Measurements from ENCODE around the gene NAA16. TPM values are rescaled to one million over a fixed set of nuclear protein-coding genes. Genes with fewer than 3 reads are reported as not detected.
A peak's percentile ranks its signal among the peaks of the same experiment; 100 is the strongest.

NAA16 gene
- total RNA-seq, 2 donors from 2014 or later = 28.3 to 36.3 TPM

DNA sequence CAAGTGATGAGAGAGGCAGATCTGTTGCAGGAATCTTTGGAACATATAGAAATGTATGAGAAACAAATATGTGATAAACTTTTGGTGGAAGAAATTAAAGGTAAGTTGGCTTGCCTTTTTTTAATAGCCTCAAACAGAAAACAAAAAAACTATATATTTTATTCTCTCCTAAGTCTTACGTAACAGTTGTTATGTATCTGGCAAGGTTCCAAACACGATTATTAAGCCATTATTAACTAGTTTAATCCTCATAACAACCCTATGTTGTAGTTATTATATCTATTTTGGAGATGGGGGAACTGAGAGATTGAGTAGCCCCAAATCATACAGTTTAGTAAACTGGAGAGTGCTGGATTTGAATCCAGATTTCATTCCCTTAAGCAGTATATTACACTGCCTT lies 14.7 kb downstream of the NAA16 start:
- ATAC-seq (ENCODE audit: insufficient number of reproducible peaks, low FRiP score, low read depth) (no peak), DNase-seq (ENCODE audit: low spot score) (no peak)
- Histone ChIP-seq H3K27me3 (replicated peaks; ENCODE audit: insufficient read depth) (no peaks in the 10 kb centered on the region), H3K9me3 (no peaks in the 10 kb centered on the region), H3K4me1 (ENCODE audit: control insufficient read depth in 1 of 2, low read depth in 2 of 2) (no peaks in the 10 kb centered on the region), H3K36me3 (peaks cover 5% of the 10 kb centered on the region), H3K4me3 (no peak overlapping the region), H3K27ac (no peak overlapping the region)
- TF ChIP-seq, protein P1, sequence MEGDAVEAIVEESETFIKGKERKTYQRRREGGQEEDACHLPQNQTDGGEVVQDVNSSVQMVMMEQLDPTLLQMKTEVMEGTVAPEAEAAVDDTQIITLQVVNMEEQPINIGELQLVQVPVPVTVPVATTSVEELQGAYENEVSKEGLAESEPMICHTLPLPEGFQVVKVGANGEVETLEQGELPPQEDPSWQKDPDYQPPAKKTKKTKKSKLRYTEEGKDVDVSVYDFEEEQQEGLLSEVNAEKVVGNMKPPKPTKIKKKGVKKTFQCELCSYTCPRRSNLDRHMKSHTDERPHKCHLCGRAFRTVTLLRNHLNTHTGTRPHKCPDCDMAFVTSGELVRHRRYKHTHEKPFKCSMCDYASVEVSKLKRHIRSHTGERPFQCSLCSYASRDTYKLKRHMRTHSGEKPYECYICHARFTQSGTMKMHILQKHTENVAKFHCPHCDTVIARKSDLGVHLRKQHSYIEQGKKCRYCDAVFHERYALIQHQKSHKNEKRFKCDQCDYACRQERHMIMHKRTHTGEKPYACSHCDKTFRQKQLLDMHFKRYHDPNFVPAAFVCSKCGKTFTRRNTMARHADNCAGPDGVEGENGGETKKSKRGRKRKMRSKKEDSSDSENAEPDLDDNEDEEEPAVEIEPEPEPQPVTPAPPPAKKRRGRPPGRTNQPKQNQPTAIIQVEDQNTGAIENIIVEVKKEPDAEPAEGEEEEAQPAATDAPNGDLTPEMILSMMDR (IDR thresholded peaks at IDR 0.05) = no peak

DNA sequence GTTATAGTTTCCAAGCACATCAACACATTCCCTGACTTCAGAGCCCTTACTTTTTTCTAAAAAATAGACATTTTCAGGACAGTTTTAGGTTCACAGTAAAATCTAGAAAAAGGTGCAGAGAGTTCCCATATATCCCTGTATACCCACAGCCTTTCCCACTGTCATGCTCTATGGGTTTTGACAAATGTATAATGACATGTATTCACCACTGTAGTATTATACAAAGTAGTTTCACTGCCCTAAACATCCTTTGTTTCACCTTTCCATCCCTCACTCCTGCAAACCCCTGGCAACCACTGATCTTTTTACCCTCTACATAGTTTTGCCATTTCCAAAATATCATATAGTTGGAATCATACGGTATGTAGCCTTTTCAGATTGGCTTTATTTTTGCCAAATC lies 15.6 kb downstream of the NAA16 start:
- no peak overlapping the region for H3K27ac ChIP-seq
- ATAC-seq (ENCODE audit: insufficient number of reproducible peaks, low FRiP score, low read depth) (no peak), DNase-seq (ENCODE audit: low spot score) (no peak)
- peaks cover 5% of the 10 kb centered on the region for H3K36me3 ChIP-seq
- TF ChIP-seq, protein P1 (IDR thresholded peaks at IDR 0.05) = no peak
- H3K4me1 ChIP-seq (ENCODE audit: control insufficient read depth in 1 of 2, low read depth in 2 of 2) = no peaks in the 10 kb centered on the region
- no peaks in the 10 kb centered on the region for H3K9me3 ChIP-seq
- H3K4me3 ChIP-seq = no peak overlapping the region
- H3K27me3 ChIP-seq (replicated peaks; ENCODE audit: insufficient read depth) = no peaks in the 10 kb centered on the region

DNA sequence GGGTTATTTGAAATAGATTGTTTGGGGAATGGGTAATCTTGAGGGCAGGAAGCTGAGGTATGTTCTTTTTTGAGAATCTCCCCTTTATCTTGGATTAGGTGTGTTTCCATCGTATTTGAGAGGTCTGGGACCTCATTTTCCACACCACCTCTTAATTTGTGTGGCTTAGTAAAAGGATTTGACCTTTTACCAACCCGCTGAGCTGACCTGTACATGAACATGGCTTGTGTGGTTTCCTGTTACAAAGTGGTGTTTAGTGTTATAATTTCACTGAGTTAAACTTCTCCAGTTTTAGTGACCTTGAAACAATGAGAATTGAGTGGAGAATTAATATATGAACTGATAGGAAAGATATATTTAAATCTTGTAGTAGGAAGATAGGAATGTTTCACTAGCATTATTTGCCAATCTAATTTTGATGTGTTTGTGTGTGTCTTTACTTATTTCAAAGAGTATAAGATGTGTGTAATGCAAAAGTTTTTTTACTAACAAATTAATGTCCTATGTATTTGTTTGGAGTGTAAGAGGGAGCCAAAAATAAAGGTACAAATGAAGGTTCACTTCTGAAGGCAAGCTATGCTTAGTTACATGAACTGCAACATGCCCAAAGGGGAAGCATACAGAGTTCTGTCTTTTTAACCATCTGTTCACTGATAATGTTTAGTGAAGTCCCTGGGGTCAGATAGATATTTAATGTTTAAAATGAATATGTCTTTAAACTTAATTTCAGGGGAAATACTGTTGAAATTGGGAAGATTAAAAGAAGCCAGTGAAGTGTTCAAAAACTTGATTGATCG lies 17.1 kb downstream of the NAA16 start:
- Histone ChIP-seq H3K27me3 (replicated peaks; ENCODE audit: insufficient read depth) (no peaks in the 10 kb centered on the region), H3K36me3 (peaks cover 5% of the 10 kb centered on the region), H3K27ac (no peak overlapping the region), H3K4me3 (no peak overlapping the region), H3K9me3 (no peaks in the 10 kb centered on the region), H3K4me1 (ENCODE audit: control insufficient read depth in 1 of 2, low read depth in 2 of 2) (peaks cover 0 to 14% of the 10 kb centered on the region in 2 donors)
- TF ChIP-seq, protein P1 (IDR thresholded peaks at IDR 0.05) = no peak
- no peak for ATAC-seq (ENCODE audit: insufficient number of reproducible peaks, low FRiP score, low read depth)
- DNase-seq (ENCODE audit: low spot score) = no peak

DNA sequence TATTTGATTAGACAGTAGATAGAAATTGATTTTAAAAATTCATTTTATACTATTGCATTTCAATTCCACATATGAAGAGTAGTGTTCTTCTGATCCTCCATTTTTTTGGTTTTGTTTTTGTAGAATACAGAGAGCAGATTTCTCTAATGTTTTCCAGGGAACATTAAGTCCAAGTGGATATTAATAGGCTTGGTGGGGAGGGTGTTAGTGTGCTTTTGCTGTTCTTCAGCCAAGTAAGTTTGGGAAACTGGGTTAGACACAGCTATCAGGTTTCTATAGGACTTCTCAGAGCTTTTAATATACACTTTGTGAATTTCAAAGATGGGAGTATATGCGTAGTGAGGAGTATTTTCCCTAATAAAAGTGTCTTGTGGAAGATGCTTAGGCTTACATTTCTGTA lies 21.8 kb downstream of the NAA16 start:
- ATAC-seq (ENCODE audit: insufficient number of reproducible peaks, low FRiP score, low read depth) = no peak
- peaks cover 0 to 19% of the 10 kb centered on the region in 2 donors for H3K4me1 ChIP-seq (ENCODE audit: control insufficient read depth in 1 of 2, low read depth in 2 of 2)
- H3K4me3 ChIP-seq = no peak overlapping the region
- H3K9me3 ChIP-seq = no peaks in the 10 kb centered on the region
- TF ChIP-seq, protein P1 (IDR thresholded peaks at IDR 0.05) = no peak
- DNase-seq (ENCODE audit: low spot score) = no peak
- peak overlapping the region in 1 of 2 donors; percentile 19 for H3K27ac ChIP-seq
- peaks cover 3% of the 10 kb centered on the region for H3K36me3 ChIP-seq
- H3K27me3 ChIP-seq (replicated peaks; ENCODE audit: insufficient read depth) = no peaks in the 10 kb centered on the region

DNA sequence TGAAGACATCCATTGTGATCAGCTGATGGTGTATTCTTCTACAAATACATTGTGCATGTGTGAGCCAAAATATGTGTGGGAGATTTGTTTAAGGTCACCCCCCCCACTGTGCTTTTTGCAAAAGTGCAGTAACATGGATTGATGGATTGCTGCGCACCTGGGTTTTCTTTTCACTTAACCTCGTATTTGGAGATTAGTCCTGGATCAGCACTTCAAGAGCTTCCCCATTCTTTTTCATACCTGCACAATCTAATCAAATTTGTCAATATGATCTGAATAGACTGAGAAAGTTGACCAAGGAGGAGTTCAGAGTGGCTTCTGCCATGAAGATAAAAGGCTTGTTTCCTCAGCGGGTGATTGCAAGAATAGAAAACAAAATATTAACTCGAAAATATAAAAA lies 23.7 kb downstream of the NAA16 start:
- no peaks in the 10 kb centered on the region for H3K27me3 ChIP-seq (replicated peaks; ENCODE audit: insufficient read depth)
- H3K36me3 ChIP-seq = peaks cover 3% of the 10 kb centered on the region
- ATAC-seq (ENCODE audit: insufficient number of reproducible peaks, low FRiP score, low read depth) (no peak), DNase-seq (ENCODE audit: low spot score) (no peak)
- peaks cover 0 to 19% of the 10 kb centered on the region in 2 donors for H3K4me1 ChIP-seq (ENCODE audit: control insufficient read depth in 1 of 2, low read depth in 2 of 2)
- H3K4me3 ChIP-seq = no peak overlapping the region
- TF ChIP-seq, protein P1 (IDR thresholded peaks at IDR 0.05) = no peak
- no peak overlapping the region for H3K27ac ChIP-seq
- H3K9me3 ChIP-seq = no peaks in the 10 kb centered on the region
